HG03457 (cell line): ENCODE measurements around the gene LAP3.
"Not testable (repeated sequence)": the region's sequence is repeated elsewhere in the genome, so short reads cannot be mapped to it uniquely, and the experiment has no call there.

Experiments
- ATAC-seq: cut with Tn5 transposase; IDR thresholded peaks from one replicate; pipeline ENCODE4 v1.9.1; 2021; ENCODE audit warnings: moderate number of reproducible peaks; ENCODE audit not compliant: unreplicated experiment

The LAP3 gene

DNA sequence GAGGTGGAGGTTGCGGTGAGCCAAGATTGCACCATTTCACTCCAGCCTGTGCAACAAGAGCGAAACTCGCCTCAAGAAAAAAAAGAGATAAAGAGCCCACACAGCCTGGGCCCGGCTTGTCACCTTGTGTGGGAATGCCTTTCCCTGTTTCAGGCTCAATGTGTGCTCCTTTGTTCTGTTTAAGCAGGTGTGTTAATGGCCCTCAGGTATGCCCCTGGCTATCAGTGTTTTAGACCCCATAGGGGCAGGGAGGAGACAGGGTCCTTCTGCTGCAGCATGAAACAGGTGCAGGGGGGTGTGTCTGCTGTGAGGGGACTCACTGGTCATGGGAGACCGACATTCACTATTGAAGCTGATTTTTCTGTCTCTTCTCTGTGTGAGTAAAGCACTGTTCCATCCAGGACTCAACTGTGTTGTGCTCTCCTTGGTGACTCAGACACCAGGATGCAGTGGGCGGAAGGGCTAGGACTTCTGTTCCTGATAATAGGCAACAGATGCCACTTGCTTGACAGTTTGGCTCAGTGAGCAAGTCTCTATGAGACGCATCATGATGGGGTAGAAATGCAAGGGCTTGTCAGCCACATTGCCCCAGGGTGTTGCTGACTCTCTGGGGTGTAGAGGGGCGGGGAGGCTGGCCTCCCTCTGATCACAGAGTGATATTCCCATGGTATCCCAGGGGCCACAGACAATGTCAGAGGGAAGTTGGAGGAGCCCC lies 15.6 kb upstream of the LAP3 start:
- no peak for ATAC-seq

DNA sequence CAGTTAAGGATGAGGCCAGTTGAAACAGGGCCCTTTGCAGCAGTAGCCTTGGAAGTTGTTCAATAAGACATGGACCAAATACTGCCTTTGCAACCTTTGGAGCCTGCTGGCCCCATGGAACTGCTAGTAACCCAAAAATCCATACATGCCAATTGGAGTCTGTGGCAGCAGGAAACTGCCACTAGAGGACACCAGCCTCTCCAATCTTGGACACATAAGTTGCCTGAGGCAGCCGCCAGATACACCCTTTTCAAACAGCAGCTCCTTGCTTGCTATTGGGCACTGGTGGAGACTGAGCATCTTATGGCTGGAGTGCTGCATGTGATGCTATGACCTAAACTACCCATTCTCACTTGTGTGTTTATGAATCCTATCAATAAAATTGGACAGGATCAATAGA lies 14.8 kb upstream of the LAP3 start:
- no peak for ATAC-seq

DNA sequence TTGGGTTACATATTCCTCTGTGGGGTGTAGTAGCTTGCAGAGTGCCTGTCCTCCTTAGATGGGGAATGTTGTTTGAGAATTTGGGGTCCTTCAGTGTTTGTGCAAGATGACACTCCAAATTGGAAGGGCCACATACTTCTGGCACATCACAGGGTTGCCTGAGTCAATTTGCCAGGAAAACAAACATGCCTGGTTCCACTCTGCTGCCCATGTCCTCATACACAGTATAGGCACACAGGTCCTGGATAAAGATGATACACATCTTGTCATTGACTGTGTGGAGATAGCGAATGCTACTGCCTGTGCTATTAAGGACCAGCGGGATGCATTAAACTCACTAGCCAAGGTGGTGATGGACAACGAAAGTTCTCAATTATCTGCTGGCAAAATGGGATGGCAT lies 11.2 kb upstream of the LAP3 start:
- no peak for ATAC-seq

DNA sequence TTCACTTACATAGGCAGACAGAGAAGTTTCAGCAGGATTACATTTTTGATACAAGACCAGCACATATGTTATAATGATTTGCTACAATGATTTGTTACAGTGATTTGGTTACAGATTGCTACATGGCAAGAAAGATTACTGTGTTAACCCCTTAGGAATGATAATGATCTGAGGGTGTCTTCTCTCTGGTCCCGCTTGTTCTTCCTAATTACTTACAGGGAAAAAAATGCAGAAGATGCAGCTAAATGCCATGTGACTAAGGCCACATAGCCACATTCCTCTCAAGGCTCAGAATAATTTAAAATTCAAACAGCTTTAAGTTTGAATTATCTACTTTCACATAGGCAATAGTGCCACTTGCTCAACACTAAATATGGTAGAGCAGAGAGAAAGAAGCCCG lies 9.7 kb upstream of the LAP3 start:
- no peak for ATAC-seq

- no peak for ATAC-seq
Observed at GRCh38 chr4:17574206-17574605, 2.8 kb upstream of the LAP3 start.

DNA sequence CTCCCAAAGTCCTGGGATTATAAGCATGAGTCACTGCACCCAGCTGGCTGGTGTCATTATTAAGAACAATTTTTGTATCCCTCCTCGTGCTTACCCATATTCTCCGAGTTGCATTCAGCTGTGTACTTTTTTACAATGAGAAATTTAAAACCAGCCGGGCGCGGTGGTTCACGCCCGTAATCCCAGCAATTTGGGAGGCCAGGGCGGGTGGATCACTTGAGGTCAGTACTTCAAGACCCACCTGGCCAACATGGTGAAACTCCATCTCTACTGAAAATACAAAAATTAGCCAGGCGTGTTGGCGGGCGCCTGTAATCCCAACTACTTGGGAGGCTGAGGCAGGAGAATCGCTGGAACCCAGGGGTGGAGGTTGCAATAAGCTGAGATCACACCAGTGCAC lies 1.8 kb upstream of the LAP3 start:
- ATAC-seq, result not testable (repeated sequence)

- ATAC-seq, result peak; percentile 3
Observed at GRCh38 chr4:17577665-17578481, 875 bp downstream of the LAP3 start.

GRCh38 chr4:17578482-17578891 lies 1.5 kb downstream of the LAP3 start:
- ATAC-seq, result peak; percentile 28

DNA sequence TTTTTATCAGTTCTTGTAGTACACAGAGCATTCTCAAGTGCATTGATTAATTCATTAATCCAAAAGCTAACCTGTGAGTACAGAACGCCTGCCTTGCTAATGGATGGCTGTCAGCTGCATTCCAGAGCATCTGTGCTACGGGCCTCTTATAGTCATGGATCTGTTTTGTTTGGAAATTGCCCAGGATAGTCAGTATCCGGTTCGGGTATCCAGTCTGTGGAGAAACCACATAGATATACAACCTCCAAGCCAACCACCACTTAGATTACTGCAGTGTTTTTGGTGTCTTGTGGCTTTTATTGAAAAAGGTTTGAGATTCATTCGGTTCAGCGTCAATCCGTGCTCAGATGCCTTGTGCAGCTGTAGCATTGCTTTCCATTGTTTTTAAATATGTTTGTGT lies 4.0 kb downstream of the LAP3 start:
- ATAC-seq, result no peak

DNA sequence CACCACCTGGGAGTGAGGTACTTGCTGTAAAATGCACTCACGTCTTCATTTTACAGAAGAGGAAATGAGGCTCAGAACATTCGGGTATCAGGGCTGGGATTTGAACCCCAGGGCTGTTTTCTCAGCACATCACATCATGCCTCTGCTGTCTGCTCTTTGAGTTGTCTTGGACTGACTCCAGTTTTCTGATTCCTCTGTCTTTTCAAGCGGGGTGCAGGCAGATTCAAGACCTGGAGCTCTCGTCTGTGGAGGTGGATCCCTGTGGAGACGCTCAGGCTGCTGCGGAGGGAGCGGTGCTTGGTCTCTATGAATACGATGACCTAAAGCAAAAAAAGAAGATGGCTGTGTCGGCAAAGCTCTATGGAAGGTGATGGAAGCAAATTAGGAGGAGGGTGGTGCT lies 6.3 kb downstream of the LAP3 start:
- no peak for ATAC-seq

DNA sequence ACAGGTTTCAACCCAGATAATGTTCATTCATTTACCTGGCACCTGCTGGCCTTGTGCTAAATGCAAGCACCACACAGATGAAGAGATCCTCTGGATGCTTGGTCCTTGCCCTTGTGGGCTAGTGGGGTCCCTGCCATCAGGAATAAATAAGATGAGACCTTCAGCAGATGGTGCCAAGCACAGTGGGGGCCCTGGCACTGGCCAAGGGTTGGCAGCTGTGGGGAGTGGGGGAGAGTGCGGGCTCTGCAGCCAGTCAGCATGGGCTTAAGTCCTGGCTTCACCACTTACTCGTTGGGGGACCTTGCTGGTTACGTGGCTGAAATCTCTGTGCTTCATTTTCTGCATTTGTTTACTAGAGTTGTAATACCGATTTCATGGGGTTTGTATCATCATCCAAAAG lies 6.9 kb downstream of the LAP3 start:
- no peak for ATAC-seq

GRCh38 chr4:17584521-17585213 lies 7.7 kb downstream of the LAP3 start:
- ATAC-seq, result no peak

DNA sequence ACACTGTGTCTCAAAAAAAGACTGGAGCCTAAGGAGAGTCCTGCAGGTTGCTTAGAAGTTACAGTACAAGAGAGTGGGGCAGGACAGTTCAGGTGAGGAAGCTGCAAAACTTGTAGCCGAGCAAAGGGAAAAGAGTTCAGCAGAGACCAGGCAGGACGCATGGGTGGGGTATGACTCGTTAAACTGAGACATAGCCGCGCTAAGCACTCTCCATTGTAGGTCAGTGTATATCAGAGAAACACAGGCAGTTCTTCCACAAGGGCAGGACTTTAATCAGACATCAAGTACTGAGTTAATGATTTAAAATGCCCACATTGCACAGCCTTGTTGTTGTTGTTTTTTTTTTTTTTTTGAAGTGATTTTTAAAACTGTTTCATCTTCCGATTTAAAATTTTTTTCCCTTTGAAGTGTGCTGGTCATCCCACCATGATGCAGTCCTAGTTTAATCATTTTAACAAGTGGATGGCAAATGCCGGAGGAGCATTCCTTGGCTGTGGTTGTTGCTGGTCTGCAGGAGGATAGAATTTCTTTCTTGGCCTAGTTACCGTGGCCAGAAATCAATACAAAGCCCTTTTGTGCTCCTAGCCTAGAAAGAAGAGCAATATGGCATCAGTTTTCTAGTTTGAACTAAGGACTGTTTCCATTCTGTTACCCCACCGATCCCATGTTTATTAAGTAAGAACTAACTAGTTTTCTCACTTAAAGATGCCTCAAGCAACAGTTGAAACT lies 10.3 kb downstream of the LAP3 start:
- no peak for ATAC-seq

DNA sequence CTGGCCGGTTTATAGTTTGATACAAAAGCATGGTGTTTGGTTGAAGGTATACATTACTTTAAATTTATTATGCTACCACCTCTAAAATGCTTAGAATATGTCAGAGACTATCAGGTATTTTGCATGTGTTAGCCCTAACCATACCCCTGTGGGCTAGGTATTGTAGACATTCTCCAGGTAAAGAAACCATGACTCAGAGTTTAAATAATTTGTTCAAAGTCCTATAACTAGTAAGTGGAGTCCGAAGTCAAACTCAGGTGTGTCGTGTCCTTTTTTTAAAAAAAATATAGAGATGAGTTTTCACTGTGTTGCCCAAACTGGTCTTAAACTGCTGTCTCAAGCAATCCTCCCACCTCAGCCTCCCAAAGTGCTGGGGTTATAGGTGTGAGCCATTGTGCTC lies 12.4 kb downstream of the LAP3 start:
- no peak for ATAC-seq

GRCh38 chr4:17595471-17596005 lies 18.5 kb downstream of the LAP3 start:
- peak; percentile 78 for ATAC-seq

DNA sequence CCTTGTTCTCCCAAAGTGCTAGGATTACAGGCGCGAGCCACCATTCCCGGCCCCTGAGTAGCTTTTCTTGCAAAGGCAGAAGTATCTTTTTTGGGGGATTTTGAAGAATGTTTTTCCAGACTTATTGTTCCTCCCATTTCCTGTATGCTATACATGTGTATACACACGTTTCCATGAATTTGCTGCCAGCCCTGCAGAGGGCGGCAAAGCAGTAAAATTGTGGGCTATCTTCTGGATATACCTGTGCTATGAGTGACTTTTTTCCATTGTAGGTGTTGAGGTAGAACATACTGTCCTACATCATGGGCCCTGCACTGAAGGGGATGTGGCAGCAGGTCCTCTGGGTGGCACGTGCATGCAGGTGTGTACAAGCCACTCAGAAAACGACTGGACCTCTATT lies 20.5 kb downstream of the LAP3 start:
- no peak for ATAC-seq

GRCh38 chr4:17599826-17600225 lies 22.8 kb downstream of the LAP3 start:
- ATAC-seq, result no peak

GRCh38 chr4:17605236-17605635 lies 28.2 kb downstream of the LAP3 start:
- ATAC-seq, result no peak

DNA sequence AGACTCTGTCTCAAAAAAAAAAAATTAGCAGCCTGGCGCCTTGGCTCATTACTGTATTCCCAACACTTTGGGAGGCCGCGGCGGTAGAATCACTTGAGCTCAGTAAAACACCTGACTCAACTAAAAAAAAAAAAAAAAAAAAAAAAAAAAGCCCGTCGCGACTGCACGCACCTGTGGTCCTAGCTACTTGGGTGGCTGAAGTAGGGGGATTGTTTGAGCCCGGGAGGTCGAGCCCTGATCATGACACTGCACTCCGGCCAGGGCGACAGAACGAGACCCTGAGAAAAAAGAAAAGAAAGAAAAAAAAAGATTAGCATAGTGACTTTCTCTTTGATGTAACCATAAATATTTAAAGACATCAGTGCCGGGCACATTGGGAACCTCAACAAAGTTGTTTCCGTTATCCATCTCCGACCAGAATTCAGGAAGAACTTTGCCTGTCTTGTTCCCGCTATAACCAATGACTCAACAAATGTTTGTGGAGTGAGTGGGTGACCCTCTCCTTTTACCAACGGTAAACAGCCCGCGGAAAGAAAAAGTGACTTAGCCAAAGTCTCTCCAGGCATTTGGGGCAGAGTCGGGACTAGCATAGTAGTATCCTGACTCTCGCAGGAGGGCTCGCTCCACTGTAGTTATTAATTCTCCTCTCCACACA lies 36.9 kb downstream of the LAP3 start:
- ATAC-seq, result peak; percentile 38
